Measurements from ENCODE around the gene C1QTNF8. TPM values are rescaled to one million over a fixed set of nuclear protein-coding genes. Genes with fewer than 3 reads are reported as not detected.

C1QTNF8 gene
- total RNA-seq, 1 experiment from 2014 or later = 0.27 TPM

GRCh38 chr16:1101573-1102332 lies 5.7 kb upstream of the C1QTNF8 start (continued):
- TF ChIP-seq ZBTB33 (IDR thresholded peaks at IDR 0.05; ENCODE audit: extremely low read depth, insufficient replicate concordance, low read length) (no peak), POLR2A (IDR thresholded peaks at IDR 0.05; ENCODE audit: borderline replicate concordance, extremely low read depth, insufficient read depth, insufficient read length) (no peak)

- Histone ChIP-seq H3K4me2 (ENCODE audit: low read length) (no peak overlapping the region), H3K9me3 (ENCODE audit: control insufficient read depth in 1 of 2, insufficient read depth in 1 of 2, low read depth in 1 of 2, low read length in 2 of 2) (no peaks in the 10 kb centered on the region), H3K9me2 (ENCODE audit: insufficient read depth) (no peaks in the 10 kb centered on the region), H3K27me3 (ENCODE audit: insufficient read depth, low read length) (no peaks in the 10 kb centered on the region), H4K20me1 (ENCODE audit: insufficient read depth) (no peaks in the 10 kb centered on the region), H3K4me3 (replicated peaks in 1 of 2; ENCODE audit: low read depth in 1 of 2, low read length in 2 of 2) (no peak overlapping the region), H3K9ac (ENCODE audit: low read length) (no peak overlapping the region), H3K27ac (ENCODE audit: low read depth, low read length) (no peak overlapping the region), H2AFZ (ENCODE audit: low read depth, low read length, poor library complexity, severe bottlenecking) (no peak overlapping the region), H3K79me2 (ENCODE audit: insufficient read depth, low read length) (no peaks in the 10 kb centered on the region), H3K36me3 (ENCODE audit: control insufficient read depth in 1 of 2, insufficient read depth in 2 of 2, low read length in 2 of 2) (no peaks in the 10 kb centered on the region), H3K4me1 (ENCODE audit: control insufficient read depth in 1 of 2, insufficient read depth in 2 of 2, low read length in 2 of 2) (peaks cover 8 to 46% of the 10 kb centered on the region in 2 experiments; a peak in 3 of 4 replicates)
- POLR2A ChIA-PET = no interaction called here
- no peak for TF ChIP-seq EGR1 (IDR thresholded peaks at IDR 0.05; ENCODE audit: low read depth)
- no peak for TF ChIP-seq TCF7L2 (IDR thresholded peaks at IDR 0.05; ENCODE audit: borderline replicate concordance, extremely low read depth, insufficient read depth, insufficient read length)
- no peak for TF ChIP-seq CBX3 (IDR thresholded peaks at IDR 0.05; ENCODE audit: low read depth)
- TF ChIP-seq ELF1 (IDR thresholded peaks at IDR 0.05; ENCODE audit: borderline replicate concordance, low read depth) = no peak
- TF ChIP-seq SP1 (IDR thresholded peaks at IDR 0.05; ENCODE audit: low read depth) = no peak
- no peak for TF ChIP-seq POLR2AphosphoS5 (IDR thresholded peaks at IDR 0.05; ENCODE audit: low read depth, low read length)
- TF ChIP-seq, protein P1, sequence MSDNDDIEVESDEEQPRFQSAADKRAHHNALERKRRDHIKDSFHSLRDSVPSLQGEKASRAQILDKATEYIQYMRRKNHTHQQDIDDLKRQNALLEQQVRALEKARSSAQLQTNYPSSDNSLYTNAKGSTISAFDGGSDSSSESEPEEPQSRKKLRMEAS (IDR thresholded peaks at IDR 0.05) = no peak
- TF ChIP-seq ZNF274 (IDR thresholded peaks at IDR 0.05; ENCODE audit: low read depth, low read length) = no peak
- no peak for TF ChIP-seq SRF (IDR thresholded peaks at IDR 0.05; ENCODE audit: low read depth)
- TF ChIP-seq CTCF (IDR thresholded peaks at IDR 0.05 in 2 of 3, conservative IDR thresholded peaks at IDR 0.05 in 1 of 3; ENCODE audit: borderline replicate concordance in 1 of 3, insufficient read depth in 1 of 3, low read depth in 2 of 3, low read length in 2 of 3) = no peak
- TF ChIP-seq CEBPB (IDR thresholded peaks at IDR 0.05; ENCODE audit: low read depth) = no peak
- no peak for TF ChIP-seq POLR2A (IDR thresholded peaks at IDR 0.05; ENCODE audit: borderline replicate concordance, extremely low read depth, insufficient read depth, insufficient read length)
- TF ChIP-seq FOSL1 (IDR thresholded peaks at IDR 0.05; ENCODE audit: low read depth) = no peak
- no peak for DNase-seq (ENCODE audit: low read depth, low spot score)
- RAD21 ChIA-PET (ENCODE audit: low non-redundant PET in 1 of 2, low total read pairs in 2 of 2, uncharacterized antibody in 2 of 2, unreplicated experiment in 2 of 2) = no interaction called here
- CTCF ChIA-PET = no interaction called here
- no peak for ATAC-seq
- BruUV-seq (replicated peaks) = no TSS peak
- intact Hi-C loops (cut with micrococcal nuclease) = no loop called here
Measured at GRCh38 chr16:1101133-1101532, 5.1 kb upstream of the C1QTNF8 start.
